K562 (cell line): ENCODE results near the gene BRICD5. TPM values are rescaled to one million over a fixed set of nuclear protein-coding genes. Genes with fewer than 3 reads are reported as not detected.

Experiments
- ATAC-seq: fragments of 200-7000 bp; cut with Tn5 transposase; 3 replicates; pipeline ENCODE4 v1.9.1; 2020; ENCODE audit warnings: moderate library complexity
- BruUV-seq: library from RNA; stranded (reverse); fragments of 400-500 nt; replicated peaks from 2 replicates; lab custom pipeline; 2021; lab: Mats Ljungman, UMichigan
- CTCF ChIA-PET: fragments of 300-600 bp; formaldehyde crosslinking; extraction: SDS; loops from one replicate; lab custom pipeline; 2021; ENCODE audit warnings: low intra/inter-chr PET ratio; lab: Yijun Ruan, JAX
- POLR2A ChIA-PET: fragments of 300-600, 350-650 bp; sonication (Branson Sonifier 250); formaldehyde crosslinking; extraction: SDS; loops from one replicate; lab custom pipeline; 2021; ENCODE audit warnings: antibody characterized with exemption, inconsistent platforms; lab: Yijun Ruan, JAX
- DNase-seq, 4 experiments: peaks; one replicate each; pipeline versions ENCODE4 v3.0.0 to v3.0.0-alpha.2; 2011 to 2018; ENCODE audit warnings: low spot score in 3 of 4, mixed read lengths in 3 of 4; ENCODE audit errors: extremely low read depth in 1 of 4
- FAIRE-seq: peaks from 2 replicates; lab custom pipeline; 2011; peaks lifted over from hg19 to GRCh38; lab: Jason Lieb, UNC
- H2AFZ ChIP-seq: 2 replicates; pipeline ENCODE4 v1.6.0; 2011; ENCODE audit warnings: low read depth, low read length, control low read depth, inconsistent platforms
- H3K27ac ChIP-seq: fragments of 200-600 bp; 3 replicates; pipeline ENCODE4 v1.8.0; 2011; ENCODE audit warnings: low read depth, mild to moderate bottlenecking, control low read depth, inconsistent platforms, low read length, moderate library complexity, mixed read lengths; ENCODE audit errors: extremely low read depth
- H3K27me3 ChIP-seq, 2 experiments: fragments of 300-600 bp in 1 of 2; 2 replicates in 1 of 2; 3 replicates in 1 of 2; pipeline versions ENCODE4 v1.6.0 to v1.8.0; 2011; ENCODE audit warnings: inconsistent platforms in 2 of 2, low read length in 2 of 2, mild to moderate bottlenecking in 1 of 2, mixed read lengths in 1 of 2, moderate library complexity in 1 of 2; ENCODE audit not compliant: control insufficient read depth in 2 of 2, insufficient read depth in 2 of 2
- H3K36me3 ChIP-seq: fragments of 300-600 bp; 3 replicates; pipeline ENCODE4 v1.8.0; 2011; ENCODE audit warnings: mild to moderate bottlenecking, low read length, inconsistent platforms; ENCODE audit not compliant: control insufficient read depth, insufficient read depth
- H3K4me1 ChIP-seq, 2 experiments: fragments of 200-600 bp in 1 of 2; replicated peaks in 1 of 2; 2 replicates in 1 of 2; 3 replicates in 1 of 2; pipeline versions ENCODE4 v1.5.1 to v1.8.0; 2011; ENCODE audit warnings: inconsistent platforms in 2 of 2, low read length in 2 of 2, mild to moderate bottlenecking in 1 of 2, mixed read lengths in 1 of 2, moderate library complexity in 1 of 2; ENCODE audit not compliant: control insufficient read depth in 2 of 2, insufficient read depth in 2 of 2
- H3K4me2 ChIP-seq: 2 replicates; pipeline ENCODE4 v1.6.1; 2011; ENCODE audit warnings: low read length, control low read depth, inconsistent platforms, mixed read lengths; ENCODE audit not compliant: insufficient read depth
- H3K4me3 ChIP-seq: fragments of 200-600 bp; sonication (generic), shearing (Covaris generic); 2 replicates; pipeline ENCODE4 v1.5.1; 2016; ENCODE audit warnings: control low read depth, inconsistent platforms
- H3K79me2 ChIP-seq: fragments of 200-600 bp; 3 replicates; pipeline ENCODE4 v1.8.0; 2011; ENCODE audit warnings: low read length, inconsistent platforms; ENCODE audit not compliant: control insufficient read depth, insufficient read depth
- H3K9ac ChIP-seq, 2 experiments: 2 replicates each; pipeline versions ENCODE4 v1.6.0 to v1.6.1; 2011; ENCODE audit warnings: low read depth in 2 of 2, low read length in 2 of 2, control low read depth in 1 of 2, inconsistent platforms in 1 of 2, mild to moderate bottlenecking in 1 of 2, mixed read lengths in 1 of 2; ENCODE audit not compliant: insufficient read depth in 1 of 2
- H3K9me1 ChIP-seq: one replicate; pipeline ENCODE4 v1.6.0; 2011; ENCODE audit warnings: inconsistent platforms, mild to moderate bottlenecking, low read length, moderate library complexity; ENCODE audit not compliant: control insufficient read depth, insufficient read depth
- H3K9me3 ChIP-seq: replicated peaks from 2 replicates; pipeline ENCODE4 v1.5.1; 2011; ENCODE audit warnings: low read depth, low read length, inconsistent platforms; ENCODE audit not compliant: control insufficient read depth, insufficient read depth
- H4K20me1 ChIP-seq: replicated peaks from 2 replicates; pipeline ENCODE4 v1.6.1; 2011; ENCODE audit warnings: low read length, inconsistent platforms, mixed read lengths; ENCODE audit not compliant: control insufficient read depth, insufficient read depth
- CGGBP1 ChIP-seq: fragments of 250-450 bp; sonication (Bioruptor Pico); IDR thresholded peaks from 2 replicates; pipeline ENCODE4 v1.9.0; 2021; ENCODE audit warnings: mild to moderate bottlenecking
- CTBP1 ChIP-seq: fragments of 450-650 bp; IDR thresholded peaks from 2 replicates; pipeline ENCODE4 v1.6.1; 2016; ENCODE audit warnings: borderline replicate concordance
- DEAF1 ChIP-seq: fragments of 450-650 bp; formaldehyde crosslinking; IDR thresholded peaks from 2 replicates; pipeline ENCODE4 v1.4.0; 2020; ENCODE audit warnings: mild to moderate bottlenecking, moderate library complexity
- MYC ChIP-seq, 2 experiments: fragments of 250-450 bp in 1 of 2; sonication (Bioruptor Pico) in 1 of 2; IDR thresholded peaks; 2 replicates each; pipeline versions ENCODE4 v1.5.1 to v1.6.1; 2012 to 2021; ENCODE audit warnings: low read depth in 2 of 2, borderline replicate concordance in 1 of 2, improper control_type of control experiment in 1 of 2, low read length in 1 of 2, mild to moderate bottlenecking in 1 of 2, moderate library complexity in 1 of 2
- POU5F1 ChIP-seq: fragments of 150-350 bp; IDR thresholded peaks from 2 replicates; pipeline ENCODE4 v1.6.1; 2014; ENCODE audit warnings: borderline replicate concordance, low read length, low read depth, mild to moderate bottlenecking; ENCODE audit not compliant: partially characterized antibody
- ZNF280B ChIP-seq: fragments of 250-450 bp; sonication (Bioruptor Pico); IDR thresholded peaks from 2 replicates; pipeline ENCODE4 v1.5.1; 2021; ENCODE audit warnings: mild to moderate bottlenecking
- ZNF407 ChIP-seq: fragments of 450-650 bp; IDR thresholded peaks from 2 replicates; pipeline ENCODE4 v1.6.1; 2016; ENCODE audit warnings: low read depth
- WGBS: fragments of 100-300 bp; shearing (Covaris generic); methylation state at CpG from one replicate; pipeline ENCODE4 v1.1.6; 2016; ENCODE audit warnings: low coverage, mixed read lengths; ENCODE audit not compliant: insufficient coverage; ENCODE audit errors: missing lambda C conversion rate; 5-methylcytosine and 5-hydroxymethylcytosine counted together
- in situ Hi-C: fragments of 300-500 bp; cut with MboI; formaldehyde crosslinking; loops from 4 replicates; pipeline ENCODE4 v1.15.0; 2018; ENCODE audit warnings: inconsistent platforms, mixed read lengths
- intact Hi-C: fragments of 100-400 bp; cut with micrococcal nuclease; formaldehyde crosslinking; loops from 2 replicates; pipeline ENCODE4 v1.14.2; 2022
- polyA plus RNA-seq, 8 experiments: library from polyadenylated mRNA; depleted of rRNA in 4 of 8; stranded (reverse) in 5 of 8; unstranded in 3 of 8; fragments of >200 nt; fragmentation: Nextera tagmentation in 2 of 8; fragmentation: Illumina TruSeq in 1 of 8; extraction: Ambion mirVana in 2 of 8; extraction: Trizol in 1 of 8; gene quantifications; 2 replicates each; pipeline versions ENCODE4 v1.2.1 to v1.2.3, GENCODE V29; 2011 to 2014; ENCODE audit warnings: inconsistent platforms in 1 of 8, missing spikeins in 1 of 8
- total RNA-seq, 7 experiments: library from RNA; depleted of rRNA in 6 of 7; stranded (reverse); fragments of >200 nt in 6 of 7; fragmentation: Illumina TruSeq in 2 of 7; extraction: Trizol in 2 of 7; gene quantifications; 2 replicates each; pipeline versions ENCODE4 v1.2.1 to v1.2.3, GENCODE V29; 2011 to 2021; ENCODE audit warnings: low replicate concordance in 1 of 7

BRICD5 gene
- total and polyA plus RNA-seq, 9 of the 15 experiments (the other 6 are each of a cell fraction or from before 2014, with no cell fraction given) = 0.24 to 15.1 (median 2.4) TPM; not detected in 1

- peak overlapping the region; percentile 53; the same call in 1 of the 2 replicates for H2AFZ ChIP-seq
- POLR2A ChIA-PET = interaction anchor here (0.5 to 3.1 kb wide), 15 partner anchors 8 to 703 kb away, joined by 3 to 17 read pairs (median 3); partner anchors contain the start of genes E4F1, ECI1, RPS2 and TRAF7
- ATAC-seq (no peak), DNase-seq (peak in 2 of 4 experiments; percentile 48 to 56), FAIRE-seq (peak; percentile 74)
- peaks cover 31 to 79% of the 10 kb centered on the region in 2 experiments for H3K4me1 ChIP-seq
- CTCF ChIA-PET = no interaction called here
- no TSS peak for BruUV-seq
- WGBS = under 1% methylated on average over 73 of the region's 98 CpGs
- in situ Hi-C loops = no loop called here
- no peaks in the 10 kb centered on the region for H3K27me3 ChIP-seq
- peak overlapping the region; percentile 87 for H3K4me2 ChIP-seq
- intact Hi-C loops = no loop called here
- H3K27ac ChIP-seq = peak overlapping the region; percentile 89
- H3K9ac ChIP-seq = peak overlapping the region; percentile 87 to 99
- peak overlapping the region; percentile 85 for H3K4me3 ChIP-seq
- H3K79me2 ChIP-seq = peaks cover 52% of the 10 kb centered on the region
- peaks cover 36% of the 10 kb centered on the region; the same call in 2 of the 3 replicates for H3K36me3 ChIP-seq
- no peaks in the 10 kb centered on the region for H3K9me3 ChIP-seq
- H3K9me1 ChIP-seq = no peaks in the 10 kb centered on the region
- H4K20me1 ChIP-seq = peaks cover 21% of the 10 kb centered on the region
- TF ChIP-seq MYC (IDR thresholded peaks at IDR 0.05; ENCODE audit: low read depth, low read length) (no peak), MYC (CRISPR knock-in tag; IDR thresholded peaks at IDR 0.05; ENCODE audit: borderline replicate concordance, low read depth) (no peak), CGGBP1 (no peak), ZNF280B (CRISPR knock-in tag) (no peak), DEAF1 (CRISPR knock-in tag) (no peak), POU5F1 (no peak), CTBP1 (no peak; the same call in 1 of the 2 replicates), ZNF407 (no peak)
Measured at GRCh38 chr16:2213817-2214718, 3.4 kb upstream of the BRICD5 start.
